Coronary artery (tissue), 2 donors: Measurements from ENCODE around the gene CRISPLD2.

Experiments used
- DNase-seq: peaks from one replicate; pipeline ENCODE4 v3.0.0-alpha.2; 2017; ENCODE audit warnings: low spot score
- H3K27ac ChIP-seq, 2 donors: fragments of 200-600 bp; sonication (generic); one replicate each; pipeline ENCODE4 v1.5.1; 2016 to 2019
- H3K4me3 ChIP-seq: fragments of 200-600 bp; sonication (generic); 2 replicates; pipeline ENCODE4 v1.5.1; 2016; ENCODE audit warnings: mild to moderate bottlenecking, moderate library complexity
- CTCF ChIP-seq: fragments of 200-600 bp; sonication (generic); IDR thresholded peaks from one replicate; pipeline ENCODE4 v1.5.1; 2019; ENCODE audit warnings: antibody characterized with exemption

Gene CRISPLD2

GRCh38 chr16:84795329-84796053, 24.3 kb upstream of the CRISPLD2 start:
- Histone ChIP-seq H3K27ac (peak overlapping the region; percentile 70 to 80), H3K4me3 (peak overlapping the region; percentile 50)
- no peak for TF ChIP-seq CTCF
- peak; percentile 88 for DNase-seq

DNA sequence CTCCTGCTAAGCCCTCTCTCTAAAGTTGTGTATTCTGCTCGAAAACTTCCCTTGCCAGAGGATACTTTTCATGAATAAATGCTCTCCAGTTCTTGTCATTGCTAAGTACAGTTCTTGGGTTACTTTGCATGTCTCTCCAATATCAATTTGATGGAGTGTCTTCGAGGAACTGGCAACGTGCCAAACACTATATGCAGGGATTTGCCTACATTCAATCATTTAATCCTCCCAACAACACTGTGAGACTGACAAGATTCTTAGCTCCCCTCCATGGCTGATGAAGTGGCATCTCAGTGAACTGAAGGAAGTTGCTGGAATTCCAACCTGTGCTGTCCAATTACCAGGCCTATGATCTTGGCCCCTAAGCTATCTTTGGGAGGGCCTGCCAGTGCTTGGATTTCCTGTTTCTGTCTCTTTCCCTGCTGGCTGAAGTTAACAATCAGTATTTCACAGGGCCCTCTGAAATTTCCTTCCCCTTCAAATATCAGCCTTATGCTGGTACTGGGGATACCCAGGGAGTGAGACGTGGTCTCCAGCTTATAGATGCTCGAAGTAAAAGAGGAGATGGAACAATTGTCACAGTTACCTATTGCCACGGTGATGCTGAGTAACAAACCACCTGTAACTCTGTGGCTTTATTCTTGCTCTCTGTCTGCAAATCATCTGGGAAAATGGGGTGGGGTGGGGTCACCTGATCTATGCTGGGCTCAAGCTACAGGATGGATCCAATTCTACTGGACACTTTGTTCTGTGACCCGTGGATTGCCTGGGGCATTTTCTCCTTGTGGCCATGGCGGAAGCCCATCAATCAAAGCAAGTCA, 19.4 kb upstream of the CRISPLD2 start:
- Histone ChIP-seq H3K4me3 (no peak overlapping the region), H3K27ac (no peak overlapping the region)
- TF ChIP-seq CTCF, result no peak
- no peak for DNase-seq

- no peak overlapping the region for H3K4me3 ChIP-seq
- DNase-seq, result no peak
- H3K27ac ChIP-seq, result no peak overlapping the region
- TF ChIP-seq CTCF, result no peak
Observed at GRCh38 chr16:84803146-84803545, 16.6 kb upstream of the CRISPLD2 start.

DNA sequence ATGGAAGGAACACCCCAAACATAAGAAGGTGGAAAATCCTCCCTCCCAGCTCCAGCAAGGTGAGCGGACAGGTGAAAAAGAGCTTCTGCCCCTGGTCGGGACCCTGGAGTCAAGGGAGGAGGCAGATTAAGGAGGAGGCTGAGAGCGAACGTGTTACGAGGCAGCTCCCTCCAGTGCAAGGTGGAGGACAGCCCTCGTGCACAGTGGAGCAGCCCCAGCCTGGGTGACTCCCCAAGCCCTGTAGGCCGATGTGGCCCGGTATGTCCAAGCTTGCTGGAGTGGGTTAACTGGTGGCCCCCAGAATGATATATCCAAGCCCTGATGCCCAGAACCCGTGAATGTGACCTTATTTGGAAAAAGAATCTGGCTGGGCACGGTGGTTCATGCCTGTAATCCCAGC, 15.5 kb upstream of the CRISPLD2 start:
- no peak for TF ChIP-seq CTCF
- no peak overlapping the region for H3K27ac ChIP-seq
- no peak for DNase-seq

GRCh38 chr16:84806256-84806889, 13.4 kb upstream of the CRISPLD2 start:
- Histone ChIP-seq H3K27ac (peak overlapping the region in 1 of 2 donors; percentile 46), H3K4me3 (peak overlapping the region; percentile 45)
- DNase-seq, result no peak
- TF ChIP-seq CTCF, result no peak

More for the DNA sequence above, 15.5 kb upstream of the CRISPLD2 start:
- no peak overlapping the region for H3K4me3 ChIP-seq

- no peak for DNase-seq
- Histone ChIP-seq H3K27ac (peak overlapping the region in 1 of 2 donors; percentile 46), H3K4me3 (peak overlapping the region; percentile 45)
- TF ChIP-seq CTCF, result no peak
Observed at GRCh38 chr16:84806890-84807258, 12.9 kb upstream of the CRISPLD2 start.
